ENCODE measurements around the gene ARMC3. TPM values are rescaled to one million over a fixed set of nuclear protein-coding genes. Genes with fewer than 3 reads are reported as not detected.

Gene ARMC3
- total RNA-seq, 1 experiment from 2014 or later, result not detected

DNA sequence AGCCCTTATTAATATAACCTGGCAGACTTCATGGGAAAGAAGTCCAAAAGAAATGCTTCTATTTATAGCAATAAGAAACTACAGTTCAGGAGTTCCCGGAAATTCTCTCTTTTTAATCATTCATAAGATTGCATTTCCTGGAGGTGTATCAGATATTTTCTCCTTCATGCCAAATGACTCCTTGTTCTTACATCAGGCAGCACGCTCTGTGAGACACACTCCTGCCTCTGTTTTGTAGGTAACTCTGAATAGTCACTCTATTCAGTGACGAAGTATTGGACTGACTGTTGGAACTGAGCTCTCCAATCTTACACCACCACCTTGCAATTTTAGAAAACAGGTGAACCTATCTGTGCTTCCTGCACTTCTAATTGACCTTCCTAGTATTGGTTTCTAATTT lies 88.8 kb downstream of the ARMC3 start:
- Histone ChIP-seq H3K4me1 (ENCODE audit: insufficient read depth, low read length, poor library complexity, severe bottlenecking) (no peaks in the 10 kb centered on the region), H3K36me3 (ENCODE audit: insufficient read depth, low read length, poor library complexity, severe bottlenecking) (no peaks in the 10 kb centered on the region), H3K27me3 (replicated peaks; ENCODE audit: insufficient read depth, low read depth, low read length, poor library complexity) (peaks cover 13% of the 10 kb centered on the region), H3K9me3 (ENCODE audit: low read depth, low read length, poor library complexity, severe bottlenecking) (no peaks in the 10 kb centered on the region), H3K27ac (ENCODE audit: low read depth, low read length, poor library complexity, severe bottlenecking) (no peak overlapping the region), H3K4me3 (ENCODE audit: low read depth, low read length, poor library complexity, severe bottlenecking) (no peak overlapping the region)
- ChIA-PET CTCF (no interaction called here), POLR2A (ENCODE audit: low non-redundant PET) (no interaction called here)
- DNase-seq (ENCODE audit: low spot score), result no peak
- TF ChIP-seq EZH2 (IDR thresholded peaks at IDR 0.05; ENCODE audit: borderline replicate concordance, low read depth, low read length, poor library complexity, severe bottlenecking), result no peak
- TF ChIP-seq, protein P1, sequence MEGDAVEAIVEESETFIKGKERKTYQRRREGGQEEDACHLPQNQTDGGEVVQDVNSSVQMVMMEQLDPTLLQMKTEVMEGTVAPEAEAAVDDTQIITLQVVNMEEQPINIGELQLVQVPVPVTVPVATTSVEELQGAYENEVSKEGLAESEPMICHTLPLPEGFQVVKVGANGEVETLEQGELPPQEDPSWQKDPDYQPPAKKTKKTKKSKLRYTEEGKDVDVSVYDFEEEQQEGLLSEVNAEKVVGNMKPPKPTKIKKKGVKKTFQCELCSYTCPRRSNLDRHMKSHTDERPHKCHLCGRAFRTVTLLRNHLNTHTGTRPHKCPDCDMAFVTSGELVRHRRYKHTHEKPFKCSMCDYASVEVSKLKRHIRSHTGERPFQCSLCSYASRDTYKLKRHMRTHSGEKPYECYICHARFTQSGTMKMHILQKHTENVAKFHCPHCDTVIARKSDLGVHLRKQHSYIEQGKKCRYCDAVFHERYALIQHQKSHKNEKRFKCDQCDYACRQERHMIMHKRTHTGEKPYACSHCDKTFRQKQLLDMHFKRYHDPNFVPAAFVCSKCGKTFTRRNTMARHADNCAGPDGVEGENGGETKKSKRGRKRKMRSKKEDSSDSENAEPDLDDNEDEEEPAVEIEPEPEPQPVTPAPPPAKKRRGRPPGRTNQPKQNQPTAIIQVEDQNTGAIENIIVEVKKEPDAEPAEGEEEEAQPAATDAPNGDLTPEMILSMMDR (conservative IDR thresholded peaks at IDR 0.05; ENCODE audit: low read depth, low read length), result no peak
- intact Hi-C loops (cut with micrococcal nuclease; ENCODE audit: unreplicated experiment), result no loop called here
- BruUV-seq (replicated peaks), result no TSS peak

DNA sequence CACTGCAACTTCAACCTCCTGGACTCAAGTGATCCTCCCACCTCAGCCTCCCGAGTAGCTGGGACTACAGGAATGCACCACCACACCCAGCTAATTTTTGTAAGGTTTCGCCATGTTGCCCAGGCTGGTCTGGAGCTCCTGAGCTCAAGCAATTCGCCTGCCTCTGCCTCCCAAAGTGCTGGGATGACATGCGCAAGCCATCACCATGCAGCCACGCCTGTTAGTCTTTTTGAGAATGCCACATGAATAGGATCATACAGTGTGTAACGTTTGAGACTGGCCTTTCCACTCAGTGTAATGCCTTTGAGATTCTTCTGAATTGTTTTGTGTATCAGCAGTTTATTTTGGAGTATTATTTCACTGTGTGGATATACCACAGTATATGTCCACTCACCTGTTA lies 91.8 kb downstream of the ARMC3 start:
- no peak for TF ChIP-seq EZH2 (IDR thresholded peaks at IDR 0.05; ENCODE audit: borderline replicate concordance, low read depth, low read length, poor library complexity, severe bottlenecking)
- TF ChIP-seq, protein P1 (conservative IDR thresholded peaks at IDR 0.05; ENCODE audit: low read depth, low read length), result no peak
- no peak for DNase-seq (ENCODE audit: low spot score)
- Histone ChIP-seq H3K27ac (ENCODE audit: low read depth, low read length, poor library complexity, severe bottlenecking) (no peak overlapping the region), H3K27me3 (replicated peaks; ENCODE audit: insufficient read depth, low read depth, low read length, poor library complexity) (peaks cover 18% of the 10 kb centered on the region), H3K4me1 (ENCODE audit: insufficient read depth, low read length, poor library complexity, severe bottlenecking) (no peaks in the 10 kb centered on the region), H3K4me3 (ENCODE audit: low read depth, low read length, poor library complexity, severe bottlenecking) (no peak overlapping the region), H3K36me3 (ENCODE audit: insufficient read depth, low read length, poor library complexity, severe bottlenecking) (no peaks in the 10 kb centered on the region), H3K9me3 (ENCODE audit: low read depth, low read length, poor library complexity, severe bottlenecking) (no peaks in the 10 kb centered on the region)
- POLR2A ChIA-PET (ENCODE audit: low non-redundant PET), result no interaction called here
- intact Hi-C loops (cut with micrococcal nuclease; ENCODE audit: unreplicated experiment), result no loop called here
- BruUV-seq (replicated peaks), result no TSS peak
- CTCF ChIA-PET, result no interaction called here

DNA sequence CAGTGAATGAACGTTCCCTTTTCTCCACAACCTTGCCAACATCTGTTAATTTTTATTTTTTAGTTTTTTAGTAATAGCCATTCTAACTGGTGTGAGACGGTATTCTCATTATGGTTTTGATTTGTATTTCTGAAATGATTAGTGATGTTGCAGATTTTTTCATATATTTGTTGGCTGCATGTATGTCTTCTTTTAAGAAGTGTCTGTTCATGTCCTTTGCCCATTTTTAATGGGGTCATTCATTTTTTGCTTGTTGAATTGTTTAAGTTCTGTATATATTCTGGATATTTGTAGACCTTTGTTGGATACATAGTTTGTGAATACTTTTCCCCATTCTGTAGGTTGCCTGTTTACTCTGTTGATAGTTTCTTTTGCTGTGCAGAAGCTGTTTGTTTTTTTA lies 93.6 kb downstream of the ARMC3 start:
- Histone ChIP-seq H3K4me3 (ENCODE audit: low read depth, low read length, poor library complexity, severe bottlenecking) (no peak overlapping the region), H3K9me3 (ENCODE audit: low read depth, low read length, poor library complexity, severe bottlenecking) (no peaks in the 10 kb centered on the region), H3K27ac (ENCODE audit: low read depth, low read length, poor library complexity, severe bottlenecking) (no peak overlapping the region), H3K4me1 (ENCODE audit: insufficient read depth, low read length, poor library complexity, severe bottlenecking) (no peaks in the 10 kb centered on the region), H3K36me3 (ENCODE audit: insufficient read depth, low read length, poor library complexity, severe bottlenecking) (no peaks in the 10 kb centered on the region), H3K27me3 (replicated peaks; ENCODE audit: insufficient read depth, low read depth, low read length, poor library complexity) (peaks cover 27% of the 10 kb centered on the region)
- ChIA-PET CTCF (no interaction called here), POLR2A (ENCODE audit: low non-redundant PET) (no interaction called here)
- no peak for DNase-seq (ENCODE audit: low spot score)
- TF ChIP-seq, protein P1 (conservative IDR thresholded peaks at IDR 0.05; ENCODE audit: low read depth, low read length), result no peak
- BruUV-seq (replicated peaks), result no TSS peak
- intact Hi-C loops (cut with micrococcal nuclease; ENCODE audit: unreplicated experiment), result no loop called here

Measured in A673 (cell line).